ENCODE results near the gene RASA3.

RASA3 gene

GRCh38 chr13:114154476-114154875 is 22.1 kb upstream of the RASA3 start:
- TF ChIP-seq CTCF (IDR thresholded peaks at IDR 0.05; ENCODE audit: low read length, missing control alignments) = no peak
- no peak overlapping the region for H3K4me3 ChIP-seq (replicated peaks; ENCODE audit: low read depth, low read length)
- DNase-seq (ENCODE audit: low read depth) = no peak

GRCh38 chr13:114153485-114154080 is 21.2 kb upstream of the RASA3 start:
- no peak for DNase-seq (ENCODE audit: low read depth)
- H3K4me3 ChIP-seq (replicated peaks; ENCODE audit: low read depth, low read length) = no peak overlapping the region
- no peak for TF ChIP-seq CTCF (IDR thresholded peaks at IDR 0.05; ENCODE audit: low read length, missing control alignments)

- H3K4me3 ChIP-seq (replicated peaks; ENCODE audit: low read depth, low read length) = no peak overlapping the region
- peak; percentile 75 for DNase-seq (ENCODE audit: low read depth)
- no peak for TF ChIP-seq CTCF (IDR thresholded peaks at IDR 0.05; ENCODE audit: low read length, missing control alignments)
Measured at GRCh38 chr13:114152831-114153371, 20.5 kb upstream of the RASA3 start.

GRCh38 chr13:114152285-114152645 is 19.8 kb upstream of the RASA3 start:
- no peak overlapping the region for H3K4me3 ChIP-seq (replicated peaks; ENCODE audit: low read depth, low read length)
- TF ChIP-seq CTCF (IDR thresholded peaks at IDR 0.05; ENCODE audit: low read length, missing control alignments) = no peak
- no peak for DNase-seq (ENCODE audit: low read depth)

GRCh38 chr13:114151565-114152284 is 19.3 kb upstream of the RASA3 start:
- TF ChIP-seq CTCF (IDR thresholded peaks at IDR 0.05; ENCODE audit: low read length, missing control alignments) = no peak
- DNase-seq (ENCODE audit: low read depth) = no peak
- no peak overlapping the region for H3K4me3 ChIP-seq (replicated peaks; ENCODE audit: low read depth, low read length)

- no peak for TF ChIP-seq CTCF (IDR thresholded peaks at IDR 0.05; ENCODE audit: low read length, missing control alignments)
- DNase-seq (ENCODE audit: low read depth) = no peak
- no peak overlapping the region for H3K4me3 ChIP-seq (replicated peaks; ENCODE audit: low read depth, low read length)
Measured at GRCh38 chr13:114151031-114151430, 18.6 kb upstream of the RASA3 start.
